Measurements from ENCODE around the gene MORN5.

The MORN5 gene

DNA sequence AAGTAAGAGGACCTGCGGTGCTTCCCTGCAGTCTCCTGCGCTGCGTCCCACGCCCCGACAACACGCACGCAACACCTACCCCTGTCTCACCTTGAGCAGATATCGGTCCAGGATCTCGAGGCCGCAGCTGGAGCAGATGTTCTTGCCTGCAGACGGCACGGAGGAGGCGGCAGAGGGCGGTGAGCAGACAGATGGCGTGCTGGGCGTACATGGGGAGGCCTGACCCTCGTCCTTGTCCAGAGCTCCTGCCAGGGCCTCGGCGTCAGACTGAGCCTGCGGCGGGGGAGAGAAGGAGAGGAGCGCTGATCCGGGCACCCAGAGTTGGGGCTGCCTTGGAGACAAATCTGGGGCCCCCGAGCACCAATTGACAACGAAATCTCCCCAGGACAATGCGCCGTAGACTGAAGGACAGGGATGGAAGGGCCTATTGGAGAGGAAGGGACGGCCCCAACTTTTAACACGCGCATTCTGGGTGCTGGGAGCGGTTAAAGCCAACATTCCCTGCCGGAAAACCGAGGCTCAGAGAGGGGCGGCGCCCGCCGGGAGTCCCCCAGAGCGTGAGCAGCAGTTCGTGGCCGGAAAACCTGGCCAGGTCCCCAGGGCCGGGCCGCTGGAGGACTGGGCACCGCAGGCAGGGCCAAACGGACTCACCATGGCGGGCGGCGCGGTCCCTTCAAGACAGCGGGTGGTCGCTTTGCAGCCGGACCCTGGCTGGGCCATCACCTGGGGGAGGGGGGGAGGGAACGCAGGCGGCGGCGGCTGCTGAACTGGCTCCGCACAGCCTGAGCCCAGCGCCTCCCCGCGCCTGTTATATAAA is 67.3 kb downstream of the MORN5 start:
- peak overlapping the region in 1 of 5 donors; percentile 8 for H3K9ac ChIP-seq (ENCODE audit: low read length in 5 of 5)
- H3K27ac ChIP-seq (ENCODE audit: low read depth, low read length) = no peak overlapping the region
- H3K4me3 ChIP-seq (ENCODE audit: low read depth in 1 of 5, low read length in 5 of 5) = peak overlapping the region in 3 of 5 donors; percentile 43 to 59 (median 45)
- no peaks in the 10 kb centered on the region for H3K36me3 ChIP-seq (ENCODE audit: control insufficient read depth in 5 of 5, insufficient read depth in 5 of 5, low read length in 5 of 5)
- H3K9me3 ChIP-seq (ENCODE audit: control insufficient read depth in 5 of 5, low read length in 5 of 5) = no peaks in the 10 kb centered on the region
- H3K4me1 ChIP-seq (ENCODE audit: control insufficient read depth in 5 of 5, insufficient read depth in 5 of 5, low read length in 5 of 5) = peaks cover under 1 to 44% (median 37%) of the 10 kb centered on the region in 5 donors
- peaks cover 49 to 78% (median 64%) of the 10 kb centered on the region in 5 donors for H3K27me3 ChIP-seq (ENCODE audit: control insufficient read depth in 5 of 5, insufficient read depth in 4 of 5, low read length in 5 of 5)

DNA sequence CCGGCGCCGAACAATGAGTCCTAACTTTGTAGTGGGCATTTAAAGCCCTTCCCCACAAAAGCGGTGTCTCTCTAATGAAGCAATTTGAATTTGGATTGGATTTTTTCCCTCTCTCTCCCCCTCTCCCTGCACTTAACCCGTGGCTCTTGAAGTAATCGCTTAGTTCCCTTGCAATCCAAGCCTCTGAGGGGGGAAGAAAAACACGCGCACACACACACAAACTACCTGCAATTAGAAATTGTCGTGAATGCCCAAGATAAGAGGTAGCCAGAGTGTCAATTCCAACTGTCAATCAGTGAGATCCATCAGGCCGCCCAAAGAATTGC is 67.8 kb downstream of the MORN5 start:
- peak overlapping the region in 4 of 5 donors; percentile 43 to 59 (median 45) for H3K4me3 ChIP-seq (ENCODE audit: low read depth in 1 of 5, low read length in 5 of 5)
- peaks cover 0 to 41% (median 37%) of the 10 kb centered on the region in 5 donors for H3K4me1 ChIP-seq (ENCODE audit: control insufficient read depth in 5 of 5, insufficient read depth in 5 of 5, low read length in 5 of 5)
- H3K9ac ChIP-seq (ENCODE audit: low read length in 5 of 5) = no peak overlapping the region
- no peaks in the 10 kb centered on the region for H3K36me3 ChIP-seq (ENCODE audit: control insufficient read depth in 5 of 5, insufficient read depth in 5 of 5, low read length in 5 of 5)
- no peak overlapping the region for H3K27ac ChIP-seq (ENCODE audit: low read depth, low read length)
- H3K27me3 ChIP-seq (ENCODE audit: control insufficient read depth in 5 of 5, insufficient read depth in 4 of 5, low read length in 5 of 5) = peaks cover 45 to 74% (median 61%) of the 10 kb centered on the region in 5 donors
- H3K9me3 ChIP-seq (ENCODE audit: control insufficient read depth in 5 of 5, low read length in 5 of 5) = no peaks in the 10 kb centered on the region

DNA sequence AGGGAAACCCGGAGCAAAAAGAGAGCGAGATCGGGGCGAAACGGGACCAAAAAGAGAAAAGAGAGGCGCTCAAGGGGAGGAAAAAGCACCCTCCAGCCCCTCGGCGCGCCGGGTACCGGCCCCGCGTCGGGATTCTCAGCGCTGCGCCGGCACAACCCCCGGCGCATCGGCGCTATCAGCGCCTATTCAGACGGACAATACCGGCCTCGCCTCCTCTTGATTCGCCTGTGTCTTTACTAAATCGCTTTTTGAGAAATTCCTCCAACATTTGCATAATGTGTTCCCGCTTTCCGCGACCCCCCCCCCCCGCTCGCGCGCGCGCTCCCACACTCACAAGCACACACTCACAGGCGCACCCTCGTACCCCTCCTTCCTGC is 68.5 kb downstream of the MORN5 start:
- Histone ChIP-seq H3K9me3 (ENCODE audit: control insufficient read depth in 5 of 5, low read length in 5 of 5) (no peaks in the 10 kb centered on the region), H3K4me3 (ENCODE audit: low read depth in 1 of 5, low read length in 5 of 5) (peak overlapping the region in 4 of 5 donors; percentile 57 to 68 (median 64)), H3K27ac (ENCODE audit: low read depth, low read length) (no peak overlapping the region), H3K4me1 (ENCODE audit: control insufficient read depth in 5 of 5, insufficient read depth in 5 of 5, low read length in 5 of 5) (peaks cover 0 to 35% (median 31%) of the 10 kb centered on the region in 5 donors), H3K36me3 (ENCODE audit: control insufficient read depth in 5 of 5, insufficient read depth in 5 of 5, low read length in 5 of 5) (no peaks in the 10 kb centered on the region), H3K9ac (ENCODE audit: low read length in 5 of 5) (peak overlapping the region in 1 of 5 donors; percentile 60), H3K27me3 (ENCODE audit: control insufficient read depth in 5 of 5, insufficient read depth in 4 of 5, low read length in 5 of 5) (peaks cover 44 to 70% (median 56%) of the 10 kb centered on the region in 5 donors)

DNA sequence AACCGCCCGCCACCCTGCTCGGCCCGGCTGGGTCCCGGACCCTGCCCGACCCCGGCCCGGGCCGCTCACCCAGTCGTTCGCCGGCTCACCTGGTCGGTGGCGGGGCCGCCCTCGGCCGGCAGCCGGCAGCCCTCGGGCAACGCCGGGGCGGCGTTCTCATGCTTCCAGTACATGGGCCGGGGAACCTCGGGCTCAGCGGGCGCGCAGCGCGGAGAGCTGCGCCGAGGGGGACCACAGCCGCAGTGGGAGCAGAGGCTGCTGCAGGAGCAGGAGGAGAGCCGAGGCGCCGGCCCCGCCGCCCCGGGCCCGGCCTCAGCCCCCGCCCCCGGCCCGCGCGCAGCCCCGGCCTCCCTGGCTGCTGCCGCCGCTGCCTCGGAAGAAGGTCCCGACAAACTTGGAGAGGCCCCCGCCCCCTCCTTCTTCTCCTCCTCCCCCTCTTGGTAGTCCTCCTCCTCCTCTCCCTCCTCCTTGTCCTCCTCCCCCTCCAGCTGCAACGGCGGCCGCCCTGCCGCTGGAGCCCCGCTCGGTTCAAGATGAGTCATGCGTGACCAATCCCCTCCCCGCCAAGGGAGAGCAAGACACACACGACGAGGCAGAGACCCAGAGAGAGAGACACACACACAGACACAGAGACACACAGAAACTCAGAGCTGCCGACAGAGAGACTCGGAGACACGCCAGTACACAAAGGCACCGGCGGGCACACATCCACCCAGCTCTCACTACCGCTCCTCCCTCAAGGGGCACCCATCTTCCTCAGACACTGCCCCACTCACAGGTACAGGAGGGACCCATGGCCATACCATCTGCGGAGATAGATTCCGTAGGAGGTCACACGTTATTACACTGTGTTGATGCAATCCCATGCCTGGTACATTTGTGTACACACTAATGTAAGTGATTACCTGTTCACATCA is 69.1 kb downstream of the MORN5 start, which contains the start of gene LHX6:
Gene LHX6, minus strand, starts transcription at position 390 of the 917 bp plus-strand sequence. Its CDS starts 217 bp downstream, at position 173.
- Histone ChIP-seq H3K4me3 (ENCODE audit: low read depth in 1 of 5, low read length in 5 of 5) (peak within 1 kb of the TSS in 4 of 5 donors; percentile 57 to 68 (median 64)), H3K27me3 (ENCODE audit: control insufficient read depth in 5 of 5, insufficient read depth in 4 of 5, low read length in 5 of 5) (peaks cover 41 to 64% (median 54%) of the 10 kb centered on the region in 5 donors)

DNA sequence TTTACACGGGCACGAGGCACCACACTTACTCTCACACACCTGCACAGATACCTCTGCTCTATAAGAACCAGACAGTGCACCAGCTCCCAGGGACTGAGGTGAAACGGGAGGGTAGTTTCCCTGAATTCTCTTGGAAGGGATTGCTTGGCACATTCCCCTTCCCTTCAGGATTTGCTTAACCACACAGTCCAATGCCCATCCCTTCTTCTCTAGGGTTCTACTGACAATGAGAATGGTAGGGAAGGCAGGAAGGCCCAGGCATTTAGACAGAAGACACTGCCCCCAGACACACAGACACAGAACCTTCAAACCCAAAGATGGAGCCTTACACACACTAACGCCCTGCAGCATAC is 69.8 kb downstream of the MORN5 start:
- H3K27me3 ChIP-seq (ENCODE audit: control insufficient read depth in 5 of 5, insufficient read depth in 4 of 5, low read length in 5 of 5) = peaks cover 41 to 59% (median 51%) of the 10 kb centered on the region in 5 donors
- H3K4me3 ChIP-seq (ENCODE audit: low read depth in 1 of 5, low read length in 5 of 5) = no peak overlapping the region
- H3K27ac ChIP-seq (ENCODE audit: low read depth, low read length) = no peak overlapping the region
- H3K9me3 ChIP-seq (ENCODE audit: control insufficient read depth in 5 of 5, low read length in 5 of 5) = no peaks in the 10 kb centered on the region
- no peaks in the 10 kb centered on the region for H3K36me3 ChIP-seq (ENCODE audit: control insufficient read depth in 5 of 5, insufficient read depth in 5 of 5, low read length in 5 of 5)
- H3K9ac ChIP-seq (ENCODE audit: low read length in 5 of 5) = no peak overlapping the region
- peaks cover 0 to 33% (median 27%) of the 10 kb centered on the region in 5 donors for H3K4me1 ChIP-seq (ENCODE audit: control insufficient read depth in 5 of 5, insufficient read depth in 5 of 5, low read length in 5 of 5)

More for the DNA sequence above, 69.1 kb downstream of the MORN5 start, which contains the start of gene LHX6:
- peak within 1 kb of the TSS in 1 of 5 donors; percentile 60 for H3K9ac ChIP-seq (ENCODE audit: low read length in 5 of 5)
- H3K9me3 ChIP-seq (ENCODE audit: control insufficient read depth in 5 of 5, low read length in 5 of 5) = no peaks in the 10 kb centered on the region
- H3K4me1 ChIP-seq (ENCODE audit: control insufficient read depth in 5 of 5, insufficient read depth in 5 of 5, low read length in 5 of 5) = peaks cover 0 to 33% (median 27%) of the 10 kb centered on the region in 5 donors
- H3K27ac ChIP-seq (ENCODE audit: low read depth, low read length) = no peak within 1 kb of the TSS
- no peaks in the 10 kb centered on the region for H3K36me3 ChIP-seq (ENCODE audit: control insufficient read depth in 5 of 5, insufficient read depth in 5 of 5, low read length in 5 of 5)

DNA sequence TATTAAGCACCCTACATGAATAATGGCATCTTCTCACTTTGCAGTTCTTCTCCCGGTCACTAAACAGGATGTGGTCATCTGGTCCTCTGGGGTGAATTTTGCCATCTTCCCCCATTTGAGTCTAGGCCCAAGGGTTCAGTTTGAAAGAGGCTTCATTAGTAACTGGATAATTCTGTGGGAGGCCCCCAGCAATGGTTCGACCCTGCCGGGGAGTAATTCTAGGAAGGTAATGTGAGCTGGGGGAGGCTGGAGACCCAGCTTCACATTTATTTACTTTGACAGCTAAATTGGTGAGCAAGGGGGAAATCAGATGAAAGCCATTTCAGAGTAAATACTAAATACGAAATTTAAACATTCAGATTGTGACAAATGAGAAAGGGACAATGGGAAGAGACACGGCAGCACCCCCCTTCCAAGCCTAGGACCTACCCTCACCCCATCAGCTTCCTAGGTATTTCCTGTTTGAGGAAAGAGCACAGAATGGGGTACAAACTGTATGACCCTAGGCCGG is 73.1 kb downstream of the MORN5 start:
- Histone ChIP-seq H3K9ac (ENCODE audit: low read length in 5 of 5) (no peak overlapping the region), H3K4me3 (ENCODE audit: low read depth in 1 of 5, low read length in 5 of 5) (no peak overlapping the region), H3K27me3 (ENCODE audit: control insufficient read depth in 5 of 5, insufficient read depth in 4 of 5, low read length in 5 of 5) (peaks cover 18 to 29% (median 21%) of the 10 kb centered on the region in 5 donors), H3K9me3 (ENCODE audit: control insufficient read depth in 5 of 5, low read length in 5 of 5) (no peaks in the 10 kb centered on the region), H3K36me3 (ENCODE audit: control insufficient read depth in 5 of 5, insufficient read depth in 5 of 5, low read length in 5 of 5) (no peaks in the 10 kb centered on the region), H3K27ac (ENCODE audit: low read depth, low read length) (no peak overlapping the region), H3K4me1 (ENCODE audit: control insufficient read depth in 5 of 5, insufficient read depth in 5 of 5, low read length in 5 of 5) (peaks cover 0 to 12% (median 11%) of the 10 kb centered on the region in 5 donors)

DNA sequence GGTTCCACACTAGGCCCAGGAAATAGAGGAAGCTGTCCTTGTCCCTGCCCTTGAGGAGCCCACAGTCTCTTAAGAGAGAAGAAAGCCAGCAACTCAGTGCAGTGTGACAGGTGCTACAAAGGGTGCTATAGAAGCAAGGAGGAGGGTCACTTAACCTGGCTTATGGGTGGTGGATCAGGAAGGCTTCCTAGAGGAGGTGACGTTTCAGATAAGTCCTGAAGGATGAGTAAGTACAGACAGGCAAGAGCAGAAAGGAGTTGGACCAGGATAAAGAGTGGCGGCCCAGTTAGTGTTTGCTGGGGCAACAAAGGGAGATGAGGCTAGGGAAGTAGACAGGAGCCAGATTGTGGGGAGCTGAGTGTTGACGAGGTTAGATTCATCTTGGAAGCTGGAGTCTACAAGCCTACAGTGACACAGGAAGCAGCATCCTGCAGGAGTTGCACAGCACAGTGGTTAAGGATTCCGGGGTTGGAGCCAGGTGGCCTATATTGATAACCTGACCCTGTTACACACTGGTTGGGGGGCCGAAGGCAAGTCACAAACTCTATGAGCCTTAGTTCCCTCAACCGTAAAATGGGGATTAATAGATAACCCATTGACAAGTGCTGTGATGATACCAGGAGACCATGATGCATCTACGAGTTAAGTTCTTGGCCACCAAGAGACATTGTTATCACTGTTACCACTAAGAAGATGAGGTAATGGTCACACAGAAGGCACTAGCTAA is 74.5 kb downstream of the MORN5 start:
- H3K9ac ChIP-seq (ENCODE audit: low read length in 5 of 5) = no peak overlapping the region
- H3K27ac ChIP-seq (ENCODE audit: low read depth, low read length) = no peak overlapping the region
- peaks cover 0 to 5% (median 0%) of the 10 kb centered on the region in 5 donors for H3K36me3 ChIP-seq (ENCODE audit: control insufficient read depth in 5 of 5, insufficient read depth in 5 of 5, low read length in 5 of 5)
- peaks cover 0 to 1% (median under 1%) of the 10 kb centered on the region in 5 donors for H3K4me1 ChIP-seq (ENCODE audit: control insufficient read depth in 5 of 5, insufficient read depth in 5 of 5, low read length in 5 of 5)
- H3K4me3 ChIP-seq (ENCODE audit: low read depth in 1 of 5, low read length in 5 of 5) = no peak overlapping the region
- peaks cover 15 to 20% (median 18%) of the 10 kb centered on the region in 5 donors for H3K27me3 ChIP-seq (ENCODE audit: control insufficient read depth in 5 of 5, insufficient read depth in 4 of 5, low read length in 5 of 5)
- no peaks in the 10 kb centered on the region for H3K9me3 ChIP-seq (ENCODE audit: control insufficient read depth in 5 of 5, low read length in 5 of 5)

DNA sequence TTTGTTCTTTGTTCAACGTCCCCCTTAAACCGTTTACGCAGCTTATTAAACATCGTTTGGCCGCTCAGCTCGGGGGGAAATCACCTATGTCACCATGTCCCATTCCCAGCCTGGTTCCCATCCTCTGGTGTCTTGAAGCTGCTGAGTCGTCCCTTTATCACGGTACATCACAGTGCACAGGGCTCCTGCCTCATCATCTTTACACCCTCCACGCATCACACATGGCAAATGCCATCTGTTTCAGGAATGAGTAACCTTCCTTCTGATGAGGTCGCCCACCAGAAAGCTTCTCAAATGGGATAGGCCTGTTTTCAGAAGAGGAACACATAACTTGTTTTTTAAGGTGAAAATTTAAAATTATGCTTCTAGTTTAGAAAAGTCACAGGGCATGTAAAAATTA is 77.0 kb downstream of the MORN5 start:
- H3K4me1 ChIP-seq (ENCODE audit: control insufficient read depth in 5 of 5, insufficient read depth in 5 of 5, low read length in 5 of 5) = no peaks in the 10 kb centered on the region
- no peak overlapping the region for H3K27ac ChIP-seq (ENCODE audit: low read depth, low read length)
- no peaks in the 10 kb centered on the region for H3K9me3 ChIP-seq (ENCODE audit: control insufficient read depth in 5 of 5, low read length in 5 of 5)
- no peaks in the 10 kb centered on the region for H3K27me3 ChIP-seq (ENCODE audit: control insufficient read depth in 5 of 5, insufficient read depth in 4 of 5, low read length in 5 of 5)
- no peak overlapping the region for H3K4me3 ChIP-seq (ENCODE audit: low read depth in 1 of 5, low read length in 5 of 5)
- H3K9ac ChIP-seq (ENCODE audit: low read length in 5 of 5) = no peak overlapping the region
- peaks cover 14 to 28% (median 16%) of the 10 kb centered on the region in 5 donors for H3K36me3 ChIP-seq (ENCODE audit: control insufficient read depth in 5 of 5, insufficient read depth in 5 of 5, low read length in 5 of 5)

DNA sequence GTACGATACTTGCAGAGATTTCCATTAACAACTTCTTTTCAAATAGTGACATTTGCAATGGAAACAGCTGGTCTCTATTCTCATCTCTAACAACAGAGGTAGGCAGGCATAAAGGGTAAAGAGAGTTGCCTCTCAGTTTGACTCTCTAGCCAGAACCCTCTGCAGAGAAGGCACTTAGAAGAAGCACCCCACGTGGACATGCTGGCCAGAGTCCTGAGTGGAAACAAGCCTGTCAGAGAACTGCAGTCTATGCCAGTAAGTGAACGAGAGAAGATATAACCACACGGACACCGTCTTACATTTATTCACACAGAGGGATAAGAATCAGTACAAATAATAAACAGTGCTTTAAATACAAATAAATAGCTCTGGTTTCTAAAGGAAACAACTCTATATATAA is 80.0 kb downstream of the MORN5 start:
- Histone ChIP-seq H3K27ac (ENCODE audit: low read depth, low read length) (no peak overlapping the region), H3K9me3 (ENCODE audit: control insufficient read depth in 5 of 5, low read length in 5 of 5) (no peaks in the 10 kb centered on the region), H3K27me3 (ENCODE audit: control insufficient read depth in 5 of 5, insufficient read depth in 4 of 5, low read length in 5 of 5) (no peaks in the 10 kb centered on the region), H3K9ac (ENCODE audit: low read length in 5 of 5) (no peak overlapping the region), H3K36me3 (ENCODE audit: control insufficient read depth in 5 of 5, insufficient read depth in 5 of 5, low read length in 5 of 5) (peaks cover 41 to 56% (median 42%) of the 10 kb centered on the region in 5 donors), H3K4me1 (ENCODE audit: control insufficient read depth in 5 of 5, insufficient read depth in 5 of 5, low read length in 5 of 5) (no peaks in the 10 kb centered on the region), H3K4me3 (ENCODE audit: low read depth in 1 of 5, low read length in 5 of 5) (no peak overlapping the region)
